Putamen (tissue), 1 donor: ENCODE measurements around the gene FSCN2.

Source experiments
- DNase-seq: peaks from one replicate; pipeline ENCODE4 v3.0.0-alpha.2; 2016; ENCODE audit warnings: low spot score

Gene FSCN2

GRCh38 chr17:81513753-81514488 is 14.3 kb upstream of the FSCN2 start:
- no peak for DNase-seq

GRCh38 chr17:81514489-81514738 is 13.8 kb upstream of the FSCN2 start:
- no peak for DNase-seq

GRCh38 chr17:81514739-81515529 is 13.2 kb upstream of the FSCN2 start:
- DNase-seq: no peak

- DNase-seq: no peak
Measured at GRCh38 chr17:81515530-81516041, 12.6 kb upstream of the FSCN2 start.

- DNase-seq: no peak
Measured at GRCh38 chr17:81516439-81516838, 11.7 kb upstream of the FSCN2 start.

GRCh38 chr17:81517009-81517338 is 11.2 kb upstream of the FSCN2 start:
- DNase-seq: no peak

- no peak for DNase-seq
Measured at GRCh38 chr17:81517339-81518112, 10.7 kb upstream of the FSCN2 start.

GRCh38 chr17:81518113-81518784 is 9.9 kb upstream of the FSCN2 start:
- DNase-seq: no peak

GRCh38 chr17:81518785-81519283 is 9.3 kb upstream of the FSCN2 start:
- DNase-seq: no peak

- no peak for DNase-seq
Measured at GRCh38 chr17:81519284-81520020, 8.7 kb upstream of the FSCN2 start.

- DNase-seq: no peak
Measured at GRCh38 chr17:81520021-81520901, 7.9 kb upstream of the FSCN2 start.

- no peak for DNase-seq
Measured at GRCh38 chr17:81522491-81523401, 5.4 kb upstream of the FSCN2 start.

GRCh38 chr17:81523402-81524038 is 4.7 kb upstream of the FSCN2 start:
- DNase-seq: no peak

GRCh38 chr17:81524039-81524864 is 3.9 kb upstream of the FSCN2 start:
- no peak for DNase-seq

GRCh38 chr17:81524865-81525159 is 3.4 kb upstream of the FSCN2 start:
- no peak for DNase-seq

- DNase-seq: no peak
Measured at GRCh38 chr17:81526662-81527571, 1.3 kb upstream of the FSCN2 start.

- DNase-seq: no peak
Measured at GRCh38 chr17:81528384-81528650, 140 bp downstream of the FSCN2 start.
